ENCODE results near the gene SPTBN2.

SPTBN2 gene

GRCh38 chr11:66705587-66706335 lies 23.3 kb downstream of the SPTBN2 start:
- no peaks in the 10 kb centered on the region for H3K36me3 ChIP-seq (ENCODE audit: insufficient read depth, low read length)
- no peak overlapping the region for H3K4me3 ChIP-seq (ENCODE audit: low read depth in 1 of 2, low read length in 2 of 2)
- DNase-seq (no peak), ATAC-seq (ENCODE audit: insufficient read depth, low read depth) (no peak)
- H3K79me2 ChIP-seq (ENCODE audit: insufficient read depth, low read length): no peaks in the 10 kb centered on the region
- no peak overlapping the region for H3K9ac ChIP-seq (ENCODE audit: low read depth, low read length)
- H3K27ac ChIP-seq (ENCODE audit: low read length): no peak overlapping the region
- no peaks in the 10 kb centered on the region for H3K9me3 ChIP-seq (ENCODE audit: insufficient read depth, low read length, severe bottlenecking)
- H4K20me1 ChIP-seq (ENCODE audit: insufficient read depth, low read length): no peaks in the 10 kb centered on the region
- no peaks in the 10 kb centered on the region for H3K27me3 ChIP-seq (ENCODE audit: insufficient read depth, low read length, poor library complexity)
- no peak overlapping the region for H3K4me2 ChIP-seq (ENCODE audit: insufficient read depth, low read length)
- H2AFZ ChIP-seq (ENCODE audit: low read depth, low read length): no peak overlapping the region
- no peaks in the 10 kb centered on the region; the same call in 1 of the 2 replicates for H3K4me1 ChIP-seq (ENCODE audit: insufficient read depth, low read length)
- TF ChIP-seq EZH2 (IDR thresholded peaks at IDR 0.05; ENCODE audit: borderline replicate concordance, low read depth, low read length, severe bottlenecking) (no peak), CTCF (IDR thresholded peaks at IDR 0.05; ENCODE audit: borderline replicate concordance, extremely low read depth, low read length, poor library complexity, severe bottlenecking) (no peak)

- Histone ChIP-seq H3K4me3 (ENCODE audit: low read depth in 1 of 2, low read length in 2 of 2) (no peak overlapping the region), H3K27ac (ENCODE audit: low read length) (no peak overlapping the region), H3K9ac (ENCODE audit: low read depth, low read length) (no peak overlapping the region), H4K20me1 (ENCODE audit: insufficient read depth, low read length) (no peaks in the 10 kb centered on the region), H2AFZ (ENCODE audit: low read depth, low read length) (no peak overlapping the region), H3K4me2 (ENCODE audit: insufficient read depth, low read length) (no peak overlapping the region), H3K36me3 (ENCODE audit: insufficient read depth, low read length) (no peaks in the 10 kb centered on the region), H3K79me2 (ENCODE audit: insufficient read depth, low read length) (no peaks in the 10 kb centered on the region), H3K9me3 (ENCODE audit: insufficient read depth, low read length, severe bottlenecking) (no peaks in the 10 kb centered on the region), H3K4me1 (ENCODE audit: insufficient read depth, low read length) (no peaks in the 10 kb centered on the region; the same call in 1 of the 2 replicates), H3K27me3 (ENCODE audit: insufficient read depth, low read length, poor library complexity) (no peaks in the 10 kb centered on the region)
- DNase-seq: no peak
- TF ChIP-seq CTCF (IDR thresholded peaks at IDR 0.05; ENCODE audit: borderline replicate concordance, extremely low read depth, low read length, poor library complexity, severe bottlenecking): no peak
- TF ChIP-seq EZH2 (IDR thresholded peaks at IDR 0.05; ENCODE audit: borderline replicate concordance, low read depth, low read length, severe bottlenecking): no peak
- no peak for ATAC-seq (ENCODE audit: insufficient read depth, low read depth)
Measured at GRCh38 chr11:66704659-66705360, 24.2 kb downstream of the SPTBN2 start.

GRCh38 chr11:66701432-66702240 lies 27.4 kb downstream of the SPTBN2 start:
- no peaks in the 10 kb centered on the region for H4K20me1 ChIP-seq (ENCODE audit: insufficient read depth, low read length)
- H3K27ac ChIP-seq (ENCODE audit: low read length): no peak overlapping the region
- no peaks in the 10 kb centered on the region for H3K27me3 ChIP-seq (ENCODE audit: insufficient read depth, low read length, poor library complexity)
- no peaks in the 10 kb centered on the region for H3K36me3 ChIP-seq (ENCODE audit: insufficient read depth, low read length)
- H3K79me2 ChIP-seq (ENCODE audit: insufficient read depth, low read length): no peaks in the 10 kb centered on the region
- no peak overlapping the region for H3K9ac ChIP-seq (ENCODE audit: low read depth, low read length)
- no peaks in the 10 kb centered on the region; the same call in 1 of the 2 replicates for H3K4me1 ChIP-seq (ENCODE audit: insufficient read depth, low read length)
- H3K9me3 ChIP-seq (ENCODE audit: insufficient read depth, low read length, severe bottlenecking): no peaks in the 10 kb centered on the region
- no peak overlapping the region for H3K4me3 ChIP-seq (ENCODE audit: low read depth in 1 of 2, low read length in 2 of 2)
- no peak overlapping the region for H3K4me2 ChIP-seq (ENCODE audit: insufficient read depth, low read length)
- no peak for TF ChIP-seq CTCF (IDR thresholded peaks at IDR 0.05; ENCODE audit: borderline replicate concordance, extremely low read depth, low read length, poor library complexity, severe bottlenecking)
- no peak for TF ChIP-seq EZH2 (IDR thresholded peaks at IDR 0.05; ENCODE audit: borderline replicate concordance, low read depth, low read length, severe bottlenecking)
- ATAC-seq (ENCODE audit: insufficient read depth, low read depth) (no peak), DNase-seq (no peak)
- no peak overlapping the region for H2AFZ ChIP-seq (ENCODE audit: low read depth, low read length)
